Epithelial cell of proximal tubule (primary cell): Measurements from ENCODE around the gene CKLF. TPM values are rescaled to one million over a fixed set of nuclear protein-coding genes. Genes with fewer than 3 reads are reported as not detected.
A peak's percentile ranks its signal among the peaks of the same experiment; 100 is the strongest.
"Not testable (repeated sequence)": the region's sequence is repeated elsewhere in the genome, so short reads cannot be mapped to it uniquely, and the experiment has no call there.

Experiments used
- DNase-seq: peaks from one replicate; pipeline ENCODE4 v3.0.0-alpha.2; 2011; ENCODE audit warnings: low read depth
- H3K4me3 ChIP-seq: 2 replicates; pipeline ENCODE4 v1.5.1; 2011; ENCODE audit warnings: low read depth, mild to moderate bottlenecking, low read length
- total RNA-seq: library from RNA; depleted of rRNA; stranded (reverse); fragments of >200 nt; gene quantifications from 2 replicates; pipeline ENCODE4 v1.2.3, GENCODE V29; 2015
- TF ChIP-seq, protein P1 (sequence below): conservative IDR thresholded peaks from 2 replicates; pipeline ENCODE4 v1.5.1; 2012; ENCODE audit warnings: low read depth, mild to moderate bottlenecking, low read length

CKLF gene
- total RNA-seq, 1 donor from 2014 or later: 136 TPM

DNA sequence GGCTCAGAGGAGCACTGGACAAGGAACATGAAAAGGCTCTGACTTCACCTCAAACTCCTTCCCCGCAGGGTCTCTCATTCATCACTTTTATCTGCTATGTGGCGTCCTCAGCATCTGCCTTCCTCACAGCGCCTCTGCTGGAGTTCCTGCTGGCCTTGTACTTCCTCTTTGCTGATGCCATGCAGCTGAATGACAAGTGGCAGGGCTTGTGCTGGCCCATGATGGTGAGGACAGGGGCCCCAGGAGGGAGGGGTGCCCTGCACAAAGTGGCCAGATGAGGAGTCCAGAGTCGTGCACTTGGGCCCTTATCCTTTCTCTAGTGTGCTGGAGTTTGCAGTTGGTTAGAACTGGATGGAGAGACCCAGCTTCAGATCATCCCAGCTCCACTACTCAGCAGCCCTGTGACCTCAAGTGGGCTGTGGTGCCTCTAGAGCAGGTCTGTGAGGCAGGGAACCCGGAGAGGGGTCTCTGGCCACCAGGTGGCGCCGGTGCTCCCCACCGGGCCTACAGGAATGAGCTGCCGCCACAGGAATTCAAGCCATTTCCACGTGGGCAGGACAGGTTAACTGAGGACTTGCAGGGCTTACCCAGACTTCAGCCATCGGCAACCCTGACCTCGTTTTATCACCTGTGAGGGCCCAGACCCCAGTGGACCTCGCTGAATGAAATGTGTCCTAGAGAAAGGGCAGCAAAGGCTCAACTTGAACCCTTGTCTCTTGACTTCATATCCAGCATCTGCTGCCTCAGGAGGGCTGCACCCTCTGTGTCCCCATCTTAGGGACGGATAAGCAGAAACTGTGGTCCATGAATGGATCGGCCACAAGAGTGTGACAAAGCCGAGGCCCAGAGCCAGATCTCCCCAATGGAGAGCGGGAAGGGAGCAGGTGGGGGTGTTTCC is 56.1 kb downstream of the CKLF start:
- TF ChIP-seq, protein P1, sequence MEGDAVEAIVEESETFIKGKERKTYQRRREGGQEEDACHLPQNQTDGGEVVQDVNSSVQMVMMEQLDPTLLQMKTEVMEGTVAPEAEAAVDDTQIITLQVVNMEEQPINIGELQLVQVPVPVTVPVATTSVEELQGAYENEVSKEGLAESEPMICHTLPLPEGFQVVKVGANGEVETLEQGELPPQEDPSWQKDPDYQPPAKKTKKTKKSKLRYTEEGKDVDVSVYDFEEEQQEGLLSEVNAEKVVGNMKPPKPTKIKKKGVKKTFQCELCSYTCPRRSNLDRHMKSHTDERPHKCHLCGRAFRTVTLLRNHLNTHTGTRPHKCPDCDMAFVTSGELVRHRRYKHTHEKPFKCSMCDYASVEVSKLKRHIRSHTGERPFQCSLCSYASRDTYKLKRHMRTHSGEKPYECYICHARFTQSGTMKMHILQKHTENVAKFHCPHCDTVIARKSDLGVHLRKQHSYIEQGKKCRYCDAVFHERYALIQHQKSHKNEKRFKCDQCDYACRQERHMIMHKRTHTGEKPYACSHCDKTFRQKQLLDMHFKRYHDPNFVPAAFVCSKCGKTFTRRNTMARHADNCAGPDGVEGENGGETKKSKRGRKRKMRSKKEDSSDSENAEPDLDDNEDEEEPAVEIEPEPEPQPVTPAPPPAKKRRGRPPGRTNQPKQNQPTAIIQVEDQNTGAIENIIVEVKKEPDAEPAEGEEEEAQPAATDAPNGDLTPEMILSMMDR: peak; percentile 94
- H3K4me3 ChIP-seq: no peak overlapping the region
- peak; percentile 45 for DNase-seq

DNA sequence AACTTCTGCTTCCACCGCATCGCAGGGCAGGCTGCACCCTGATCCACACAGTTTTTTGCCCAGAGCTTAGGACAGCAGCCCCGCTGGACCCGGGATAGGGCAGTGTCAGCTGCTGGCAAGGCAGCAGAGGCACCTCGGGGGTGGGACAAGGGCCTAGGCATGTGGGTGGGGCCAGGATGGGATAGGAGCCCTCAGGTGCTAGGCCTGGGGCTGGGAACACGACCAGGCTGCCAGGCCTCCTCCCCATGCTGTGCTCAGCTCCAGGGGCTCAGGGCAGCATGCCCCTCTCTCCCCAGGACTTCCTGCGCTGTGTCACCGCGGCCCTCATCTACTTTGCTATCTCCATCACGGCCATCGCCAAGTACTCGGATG is 56.7 kb downstream of the CKLF start:
- no peak overlapping the region for H3K4me3 ChIP-seq
- DNase-seq: no peak
- TF ChIP-seq, protein P1: no peak

DNA sequence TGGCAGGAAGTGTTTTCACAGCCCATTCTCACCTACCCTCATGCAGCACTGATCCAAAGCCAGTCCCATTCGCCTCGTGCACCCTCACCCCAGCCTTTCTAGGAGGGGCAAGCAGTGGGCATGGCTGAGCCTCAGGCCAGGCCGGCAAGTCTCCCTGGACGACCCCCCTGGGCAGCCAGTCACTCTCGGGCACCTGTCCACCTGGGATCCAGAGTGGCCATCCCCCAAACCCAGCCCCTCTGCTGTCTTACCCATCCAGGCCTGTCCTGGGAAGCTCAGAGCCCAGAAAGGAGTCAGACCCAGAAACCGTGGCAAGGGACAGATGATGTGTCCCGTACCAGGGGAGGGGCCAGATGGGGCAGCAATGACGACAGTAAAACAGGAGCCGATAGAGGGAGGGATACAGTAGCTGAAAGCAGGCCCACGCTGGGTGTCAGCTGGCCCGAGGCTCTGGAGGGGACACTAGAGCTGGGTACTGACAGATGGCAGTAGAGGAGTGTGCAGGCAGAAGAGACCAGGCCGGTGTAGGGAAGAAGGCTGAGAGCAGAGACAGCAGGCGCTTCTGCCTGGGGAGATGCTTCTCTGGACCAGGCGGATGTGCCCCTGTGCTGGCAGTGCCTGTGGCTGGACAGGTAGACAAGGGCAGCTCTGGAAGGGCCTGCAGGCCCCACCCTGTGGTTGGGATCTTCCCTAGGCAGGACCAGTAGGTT is 57.9 kb downstream of the CKLF start:
- no peak overlapping the region for H3K4me3 ChIP-seq
- DNase-seq: no peak
- TF ChIP-seq, protein P1: no peak

DNA sequence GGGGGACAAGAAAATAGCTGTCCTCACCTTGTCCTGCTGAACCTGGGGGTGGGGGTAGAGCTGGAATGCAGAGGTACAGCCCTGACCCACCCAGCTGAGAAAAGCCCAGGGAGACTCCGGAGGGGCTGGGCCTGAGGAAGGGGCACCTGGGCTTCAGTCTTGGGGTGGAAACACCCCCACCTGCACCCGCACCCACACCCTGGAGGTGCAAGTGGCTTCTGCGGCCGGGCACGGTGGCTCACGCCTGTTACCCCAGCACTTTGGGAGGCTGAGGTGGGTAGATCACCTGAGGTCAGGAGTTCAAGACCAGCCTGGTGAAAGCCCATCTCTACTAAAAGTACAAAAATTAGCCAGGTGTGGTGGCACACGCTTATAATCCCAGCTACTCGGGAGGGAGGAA is 59.5 kb downstream of the CKLF start:
- H3K4me3 ChIP-seq, DNase-seq: not testable (repeated sequence)

DNA sequence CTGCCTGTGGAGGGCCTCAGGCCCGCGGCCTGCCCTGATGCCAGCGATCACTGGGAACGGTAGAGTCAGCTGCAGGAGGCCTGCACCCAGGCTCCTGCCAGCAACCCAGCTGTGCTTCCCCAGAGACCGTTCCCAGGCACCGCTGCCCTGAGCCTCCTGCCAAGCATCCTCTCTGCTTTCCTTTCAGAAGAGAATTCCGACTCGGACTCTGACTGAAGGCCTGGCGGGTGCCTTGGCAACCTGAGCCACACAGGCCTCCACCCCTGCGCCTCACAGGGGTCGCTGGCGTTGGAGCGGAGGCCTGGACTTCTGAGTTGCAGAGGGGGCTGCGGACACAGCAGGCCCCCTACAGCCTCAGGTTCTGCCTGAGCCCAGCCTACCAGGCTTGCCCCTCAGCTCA is 60.0 kb downstream of the CKLF start:
- TF ChIP-seq, protein P1: no peak
- H3K4me3 ChIP-seq: no peak overlapping the region
- no peak for DNase-seq

DNA sequence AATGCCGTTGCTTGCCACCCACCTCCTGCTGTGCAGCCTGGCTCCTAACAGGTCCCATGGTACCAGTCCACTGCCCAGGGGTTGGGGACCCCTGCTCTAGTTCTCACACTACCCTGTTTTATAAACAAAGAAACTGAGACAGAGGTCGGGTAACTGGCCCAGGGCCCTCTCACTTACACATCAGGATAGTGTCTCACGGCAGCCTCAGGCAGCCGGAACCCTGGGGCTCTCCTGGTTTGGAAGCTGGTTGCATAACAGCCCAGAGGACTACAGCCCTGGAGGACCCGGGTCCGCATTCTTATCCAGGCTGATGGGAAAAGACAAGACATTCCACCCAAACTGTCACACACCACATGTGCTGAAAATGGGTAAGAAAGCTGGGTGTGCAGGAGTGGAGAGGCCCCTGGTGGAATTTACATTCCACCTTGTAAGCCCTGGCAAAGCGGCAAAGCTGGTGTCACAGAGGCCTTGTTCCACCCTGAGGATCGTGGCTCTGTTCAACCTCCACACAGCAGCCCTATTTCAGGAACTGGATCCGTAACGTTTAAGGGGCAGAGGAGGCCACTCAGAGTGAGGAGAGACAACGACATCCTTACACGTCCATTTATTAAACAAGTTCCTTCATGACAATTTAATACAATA is 61.9 kb downstream of the CKLF start:
- DNase-seq: no peak
- H3K4me3 ChIP-seq: no peak overlapping the region
- TF ChIP-seq, protein P1: no peak

Other genes with a start within 250 kb of the CKLF start
- gene CDH5, start 185.9 kb upstream of the CKLF start, total RNA-seq: 0.63 and 1.2 TPM in 2 replicates
- gene BEAN1, start 125.3 kb upstream of the CKLF start, total RNA-seq: 2.3 and 7.0 TPM in 2 replicates
- gene TK2, start 2.5 kb upstream of the CKLF start, total RNA-seq: 13.7 and 20.1 TPM in 2 replicates
- gene CMTM1, start 13.9 kb downstream of the CKLF start, total RNA-seq: 4.3 and 5.0 TPM in 2 replicates
- 0.29 and 1.8 TPM in 2 replicates for gene CMTM2, start 26.9 kb downstream of the CKLF start, total RNA-seq
- 122 and 141 TPM in 2 replicates for gene CMTM3, start 52.1 kb downstream of the CKLF start, total RNA-seq
- gene CMTM4, start 144.2 kb downstream of the CKLF start, total RNA-seq: 16.8 and 35.1 TPM in 2 replicates
- 55.3 and 63.1 TPM in 2 replicates for gene DYNC1LI2, start 199.0 kb downstream of the CKLF start, total RNA-seq
- not detected in 2 replicates for gene TERB1, start 249.0 kb downstream of the CKLF start, total RNA-seq